Ishikawa (cell line): ENCODE measurements around the gene AP3S1.

Source experiments
- CEBPB ChIP-seq: IDR thresholded peaks from 2 replicates; pipeline ENCODE4 v1.6.1; 2012
- CREB1 ChIP-seq: IDR thresholded peaks from 2 replicates; pipeline ENCODE4 v1.6.1; 2012; ENCODE audit warnings: low read depth
- EGR1 ChIP-seq: IDR thresholded peaks from 2 replicates; pipeline ENCODE4 v1.6.1; 2012
- EP300 ChIP-seq: IDR thresholded peaks from 2 replicates; pipeline ENCODE4 v1.6.1; 2012; ENCODE audit warnings: borderline replicate concordance
- FOXM1 ChIP-seq: IDR thresholded peaks from 2 replicates; pipeline ENCODE4 v1.6.1; 2012; ENCODE audit warnings: low read depth, borderline replicate concordance
- MAX ChIP-seq: IDR thresholded peaks from 2 replicates; pipeline ENCODE4 v1.6.1; 2012
- NFIC ChIP-seq: IDR thresholded peaks from 2 replicates; pipeline ENCODE4 v1.6.1; 2012
- RAD21 ChIP-seq: IDR thresholded peaks from 2 replicates; pipeline ENCODE4 v1.6.1; 2012; ENCODE audit warnings: low read depth
- TAF1 ChIP-seq: IDR thresholded peaks from 2 replicates; pipeline ENCODE4 v1.6.1; 2012; ENCODE audit warnings: low read depth, mild to moderate bottlenecking
- TCF12 ChIP-seq: IDR thresholded peaks from 2 replicates; pipeline ENCODE4 v1.6.1; 2012; ENCODE audit warnings: low read depth
- TEAD4 ChIP-seq: IDR thresholded peaks from 2 replicates; pipeline ENCODE4 v1.6.1; 2012
- USF1 ChIP-seq: IDR thresholded peaks from 2 replicates; pipeline ENCODE4 v1.6.1; 2012
- YY1 ChIP-seq: IDR thresholded peaks from 2 replicates; pipeline ENCODE4 v1.6.1; 2012; ENCODE audit warnings: low read depth
- ZBTB7A ChIP-seq: IDR thresholded peaks from 2 replicates; pipeline ENCODE4 v1.6.1; 2012; ENCODE audit warnings: low read depth
- TF ChIP-seq, protein P1 (sequence below): IDR thresholded peaks from 2 replicates; pipeline ENCODE4 v1.6.1; 2012; ENCODE audit warnings: low read depth, mild to moderate bottlenecking

Gene AP3S1

GRCh38 chr5:115875447-115875846 is 33.7 kb downstream of the AP3S1 start:
- TF ChIP-seq, protein P1, sequence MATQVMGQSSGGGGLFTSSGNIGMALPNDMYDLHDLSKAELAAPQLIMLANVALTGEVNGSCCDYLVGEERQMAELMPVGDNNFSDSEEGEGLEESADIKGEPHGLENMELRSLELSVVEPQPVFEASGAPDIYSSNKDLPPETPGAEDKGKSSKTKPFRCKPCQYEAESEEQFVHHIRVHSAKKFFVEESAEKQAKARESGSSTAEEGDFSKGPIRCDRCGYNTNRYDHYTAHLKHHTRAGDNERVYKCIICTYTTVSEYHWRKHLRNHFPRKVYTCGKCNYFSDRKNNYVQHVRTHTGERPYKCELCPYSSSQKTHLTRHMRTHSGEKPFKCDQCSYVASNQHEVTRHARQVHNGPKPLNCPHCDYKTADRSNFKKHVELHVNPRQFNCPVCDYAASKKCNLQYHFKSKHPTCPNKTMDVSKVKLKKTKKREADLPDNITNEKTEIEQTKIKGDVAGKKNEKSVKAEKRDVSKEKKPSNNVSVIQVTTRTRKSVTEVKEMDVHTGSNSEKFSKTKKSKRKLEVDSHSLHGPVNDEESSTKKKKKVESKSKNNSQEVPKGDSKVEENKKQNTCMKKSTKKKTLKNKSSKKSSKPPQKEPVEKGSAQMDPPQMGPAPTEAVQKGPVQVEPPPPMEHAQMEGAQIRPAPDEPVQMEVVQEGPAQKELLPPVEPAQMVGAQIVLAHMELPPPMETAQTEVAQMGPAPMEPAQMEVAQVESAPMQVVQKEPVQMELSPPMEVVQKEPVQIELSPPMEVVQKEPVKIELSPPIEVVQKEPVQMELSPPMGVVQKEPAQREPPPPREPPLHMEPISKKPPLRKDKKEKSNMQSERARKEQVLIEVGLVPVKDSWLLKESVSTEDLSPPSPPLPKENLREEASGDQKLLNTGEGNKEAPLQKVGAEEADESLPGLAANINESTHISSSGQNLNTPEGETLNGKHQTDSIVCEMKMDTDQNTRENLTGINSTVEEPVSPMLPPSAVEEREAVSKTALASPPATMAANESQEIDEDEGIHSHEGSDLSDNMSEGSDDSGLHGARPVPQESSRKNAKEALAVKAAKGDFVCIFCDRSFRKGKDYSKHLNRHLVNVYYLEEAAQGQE, result no peak
- TF ChIP-seq TAF1 (no peak), RAD21 (no peak), TCF12 (no peak), YY1 (no peak), USF1 (no peak), NFIC (no peak), EGR1 (no peak), TEAD4 (no peak), EP300 (no peak), ZBTB7A (no peak), MAX (no peak), CREB1 (no peak), FOXM1 (no peak)

GRCh38 chr5:115884704-115885103 is 43.0 kb downstream of the AP3S1 start:
- no peak for TF ChIP-seq USF1

GRCh38 chr5:115888027-115888426 is 46.3 kb downstream of the AP3S1 start:
- TF ChIP-seq TCF12, result no peak
- no peak for TF ChIP-seq FOXM1
- 0 out of 2 replicates have a peak, but pooled peaks have one; percentile 7 for TF ChIP-seq RAD21

- TF ChIP-seq USF1 (no peak), EGR1 (no peak), NFIC (no peak)
Observed at GRCh38 chr5:115892021-115892420, 50.3 kb downstream of the AP3S1 start.

GRCh38 chr5:115894342-115894741 is 52.6 kb downstream of the AP3S1 start:
- TF ChIP-seq, protein P1, result peak; percentile 49
- TF ChIP-seq CREB1 (no peak), MAX (no peak)

- TF ChIP-seq EGR1, result no peak
- TF ChIP-seq TEAD4, result no peak
- TF ChIP-seq MAX, result no peak
- no peak for TF ChIP-seq TAF1
- no peak for TF ChIP-seq RAD21
Observed at GRCh38 chr5:115895821-115896220, 54.1 kb downstream of the AP3S1 start.

DNA sequence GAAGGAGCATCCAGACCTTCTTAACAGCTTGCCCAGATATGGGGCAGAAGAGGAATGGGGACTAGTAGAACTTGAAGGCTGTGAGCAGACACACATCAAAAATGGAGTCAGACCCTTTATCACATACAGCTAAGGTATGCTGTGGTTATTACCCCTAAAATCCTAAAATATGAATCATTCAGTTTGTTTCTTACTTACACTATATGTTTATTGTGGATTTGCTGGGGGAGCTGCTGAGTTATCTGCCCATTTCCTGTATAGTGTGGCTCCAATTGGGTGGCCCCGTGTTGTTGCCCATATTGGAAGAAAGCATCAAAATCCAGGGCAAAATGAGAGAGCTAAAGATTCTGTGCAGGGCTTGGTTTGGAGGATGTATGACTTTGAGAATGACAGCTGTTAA is 56.9 kb downstream of the AP3S1 start:
- TF ChIP-seq EP300, result no peak
- TF ChIP-seq FOXM1, result no peak
- TF ChIP-seq, protein P1, result no peak
- TF ChIP-seq TAF1, result no peak
- TF ChIP-seq CEBPB, result no peak
- no peak for TF ChIP-seq RAD21
- TF ChIP-seq YY1, result no peak
- TF ChIP-seq NFIC, result no peak
- no peak for TF ChIP-seq ZBTB7A
- TF ChIP-seq USF1, result no peak
- no peak for TF ChIP-seq TCF12
- no peak for TF ChIP-seq EGR1
